ENCODE measurements around the gene KRT86. TPM values are rescaled to one million over a fixed set of nuclear protein-coding genes. Genes with fewer than 3 reads are reported as not detected.
A peak's percentile ranks its signal among the peaks of the same experiment; 100 is the strongest.

The KRT86 gene
- total and polyA plus RNA-seq, 9 of the 15 experiments (the other 6 are each of a cell fraction or from before 2014, with no cell fraction given) = not detected

GRCh38 chr12:52327052-52327829 lies 52.8 kb downstream of the KRT86 start:
- Histone ChIP-seq H3K9me3 (replicated peaks; ENCODE audit: control insufficient read depth, insufficient read depth, low read depth, low read length) (no peaks in the 10 kb centered on the region), H4K20me1 (replicated peaks; ENCODE audit: control insufficient read depth, insufficient read depth, low read length) (0 out of 2 replicates have a peak, but pooled peaks cover 4% of the 10 kb centered on the region), H3K9ac (ENCODE audit: insufficient read depth in 1 of 2, low read depth in 2 of 2, low read length in 2 of 2) (no peak overlapping the region), H3K27ac (ENCODE audit: extremely low read depth, low read depth, low read length) (no peak overlapping the region), H3K9me1 (ENCODE audit: control insufficient read depth, insufficient read depth, low read length) (no peaks in the 10 kb centered on the region), H3K4me1 (replicated peaks in 1 of 2; ENCODE audit: control insufficient read depth in 2 of 2, insufficient read depth in 2 of 2, low read length in 2 of 2) (no peaks in the 10 kb centered on the region), H3K4me2 (ENCODE audit: insufficient read depth, low read length) (no peak overlapping the region), H3K36me3 (ENCODE audit: control insufficient read depth, insufficient read depth, low read length) (no peaks in the 10 kb centered on the region), H2AFZ (ENCODE audit: low read depth, low read length) (no peak overlapping the region), H3K79me2 (ENCODE audit: control insufficient read depth, insufficient read depth, low read length) (no peaks in the 10 kb centered on the region), H3K27me3 (ENCODE audit: control insufficient read depth in 2 of 2, insufficient read depth in 2 of 2, low read length in 2 of 2) (peaks cover 9 to 31% of the 10 kb centered on the region in 2 experiments; a peak in 4 of 5 replicates), H3K4me3 (no peak overlapping the region)
- 3% methylated on average over 11 of the region's 11 CpGs for WGBS (ENCODE audit: insufficient coverage, low coverage, missing lambda C conversion rate)
- FAIRE-seq (no peak), DNase-seq (ENCODE audit: extremely low read depth in 1 of 4, low spot score in 3 of 4) (peak; percentile 21 to 34 (median 30)), ATAC-seq (no peak; the same call in 2 of the 3 replicates)
- TF ChIP-seq EZH2 (IDR thresholded peaks at IDR 0.05; ENCODE audit: borderline replicate concordance, low read depth, low read length) (no peak), PHF8 (IDR thresholded peaks at IDR 0.05; ENCODE audit: borderline replicate concordance, low read length) (no peak), FOSL1 (tag; conservative IDR thresholded peaks at IDR 0.05) (0 out of 2 replicates have a peak, but pooled peaks have one; percentile 30), STAT5A (IDR thresholded peaks at IDR 0.05; ENCODE audit: borderline replicate concordance, low read length) (no peak), CTCF (IDR thresholded peaks at IDR 0.05 in 2 of 3, conservative IDR thresholded peaks at IDR 0.05 in 1 of 3; ENCODE audit: insufficient read depth in 2 of 3, low read depth in 1 of 3, low read length in 3 of 3) (peak; percentile 37 to 92 (median 75); a peak in 4 of 6 replicates), RAD21 (CRISPR knock-in tag; conservative IDR thresholded peaks at IDR 0.05 in 1 of 2, IDR thresholded peaks at IDR 0.05 in 1 of 2) (peak in 1 of 2 experiments; percentile 48; a peak in 2 of 4 replicates), ZFP36 (IDR thresholded peaks at IDR 0.05; ENCODE audit: low read depth, low read length, partially characterized antibody) (peak; percentile 46), SMC3 (conservative IDR thresholded peaks at IDR 0.05; ENCODE audit: insufficient read depth, low read depth, low read length) (no peak)
- intact Hi-C loops (cut with micrococcal nuclease) = no loop called here
- no TSS peak for BruUV-seq (replicated peaks)
- CTCF ChIA-PET (ENCODE audit: low intra/inter-chr PET ratio) = interaction anchor here (0.6 to 0.7 kb wide), 2 partner anchors 171 to 184 kb away, joined by 3 read pairs; no protein-coding TSS in a partner anchor
- in situ Hi-C loops (cut with MboI) = no loop called here
- POLR2A ChIA-PET = interaction anchor here (0.6 to 1.0 kb wide), 2 partner anchors 9 to 108 kb away, joined by 3 to 4 read pairs; no protein-coding TSS in a partner anchor
